Measurements from ENCODE around the gene JAKMIP2. TPM values are rescaled to one million over a fixed set of nuclear protein-coding genes. Genes with fewer than 3 reads are reported as not detected.

JAKMIP2 gene
- polyA plus RNA-seq, 1 of the 3 experiments (the other 2 are of a cell fraction), result 2.1 TPM

- Histone ChIP-seq H3K9me2 (no peaks in the 10 kb centered on the region), H3K4me1 (ENCODE audit: control insufficient read depth in 1 of 2, insufficient read depth in 2 of 2, low read depth in 1 of 2, low read length in 1 of 2) (peaks cover 0 to 15% of the 10 kb centered on the region in 2 experiments; a peak in 1 of 4 replicates), H2AFZ (ENCODE audit: low read depth) (no peak overlapping the region), H3K4me3 (ENCODE audit: low read depth in 2 of 2, low read length in 1 of 2) (no peak overlapping the region), H4K20me1 (ENCODE audit: insufficient read depth) (no peaks in the 10 kb centered on the region), H3K27me3 (ENCODE audit: insufficient read depth) (no peaks in the 10 kb centered on the region), H3K4me2 (no peak overlapping the region), H3K79me2 (ENCODE audit: insufficient read depth) (no peaks in the 10 kb centered on the region), H3K9ac (no peak overlapping the region), H3F3A (replicated peaks; ENCODE audit: insufficient read depth) (no peaks in the 10 kb centered on the region), H3K36me3 (replicated peaks in 1 of 2; ENCODE audit: control insufficient read depth in 1 of 2, insufficient read depth in 2 of 2, low read length in 1 of 2) (no peaks in the 10 kb centered on the region), H3K9me3 (no peaks in the 10 kb centered on the region), H3K27ac (ENCODE audit: low read depth in 2 of 2, low read length in 1 of 2) (no peak overlapping the region)
- WGBS (ENCODE audit: low lambda C conversion rate), result 32% methylated on average over 1 of the region's 1 CpG
- DNase-seq, result no peak
- ChIA-PET CTCF (no interaction called here), POLR2A (no interaction called here)
- TF ChIP-seq EZH2phosphoT487 (IDR thresholded peaks at IDR 0.05; ENCODE audit: borderline replicate concordance, low read depth) (no peak), USF1 (IDR thresholded peaks at IDR 0.05; ENCODE audit: borderline replicate concordance, low read depth) (no peak), JUND (IDR thresholded peaks at IDR 0.05) (no peak), NFIC (IDR thresholded peaks at IDR 0.05; ENCODE audit: borderline replicate concordance) (no peak), MEF2A (IDR thresholded peaks at IDR 0.05; ENCODE audit: borderline replicate concordance, low read depth) (no peak), RXRA (IDR thresholded peaks at IDR 0.05; ENCODE audit: borderline replicate concordance, low read depth) (no peak), NRF1 (IDR thresholded peaks at IDR 0.05; ENCODE audit: low read depth, low read length) (no peak), TAF1 (IDR thresholded peaks at IDR 0.05; ENCODE audit: borderline replicate concordance, low read depth, low read length) (no peak), TCF12 (IDR thresholded peaks at IDR 0.05) (no peak), POLR2AphosphoS5 (IDR thresholded peaks at IDR 0.05; ENCODE audit: low read depth, low read length) (no peak), CHD2 (IDR thresholded peaks at IDR 0.05; ENCODE audit: low read length, partially characterized antibody) (no peak), USF2 (IDR thresholded peaks at IDR 0.05; ENCODE audit: borderline replicate concordance, low read depth, low read length) (no peak), PBX3 (IDR thresholded peaks at IDR 0.05) (no peak)
- TF ChIP-seq, protein P1, sequence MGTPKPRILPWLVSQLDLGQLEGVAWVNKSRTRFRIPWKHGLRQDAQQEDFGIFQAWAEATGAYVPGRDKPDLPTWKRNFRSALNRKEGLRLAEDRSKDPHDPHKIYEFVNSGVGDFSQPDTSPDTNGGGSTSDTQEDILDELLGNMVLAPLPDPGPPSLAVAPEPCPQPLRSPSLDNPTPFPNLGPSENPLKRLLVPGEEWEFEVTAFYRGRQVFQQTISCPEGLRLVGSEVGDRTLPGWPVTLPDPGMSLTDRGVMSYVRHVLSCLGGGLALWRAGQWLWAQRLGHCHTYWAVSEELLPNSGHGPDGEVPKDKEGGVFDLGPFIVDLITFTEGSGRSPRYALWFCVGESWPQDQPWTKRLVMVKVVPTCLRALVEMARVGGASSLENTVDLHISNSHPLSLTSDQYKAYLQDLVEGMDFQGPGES (IDR thresholded peaks at IDR 0.05; ENCODE audit: low read depth, low read length), result no peak
- TF ChIP-seq, protein P2, sequence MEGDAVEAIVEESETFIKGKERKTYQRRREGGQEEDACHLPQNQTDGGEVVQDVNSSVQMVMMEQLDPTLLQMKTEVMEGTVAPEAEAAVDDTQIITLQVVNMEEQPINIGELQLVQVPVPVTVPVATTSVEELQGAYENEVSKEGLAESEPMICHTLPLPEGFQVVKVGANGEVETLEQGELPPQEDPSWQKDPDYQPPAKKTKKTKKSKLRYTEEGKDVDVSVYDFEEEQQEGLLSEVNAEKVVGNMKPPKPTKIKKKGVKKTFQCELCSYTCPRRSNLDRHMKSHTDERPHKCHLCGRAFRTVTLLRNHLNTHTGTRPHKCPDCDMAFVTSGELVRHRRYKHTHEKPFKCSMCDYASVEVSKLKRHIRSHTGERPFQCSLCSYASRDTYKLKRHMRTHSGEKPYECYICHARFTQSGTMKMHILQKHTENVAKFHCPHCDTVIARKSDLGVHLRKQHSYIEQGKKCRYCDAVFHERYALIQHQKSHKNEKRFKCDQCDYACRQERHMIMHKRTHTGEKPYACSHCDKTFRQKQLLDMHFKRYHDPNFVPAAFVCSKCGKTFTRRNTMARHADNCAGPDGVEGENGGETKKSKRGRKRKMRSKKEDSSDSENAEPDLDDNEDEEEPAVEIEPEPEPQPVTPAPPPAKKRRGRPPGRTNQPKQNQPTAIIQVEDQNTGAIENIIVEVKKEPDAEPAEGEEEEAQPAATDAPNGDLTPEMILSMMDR (IDR thresholded peaks at IDR 0.05), result no peak
- TF ChIP-seq, protein P3, sequence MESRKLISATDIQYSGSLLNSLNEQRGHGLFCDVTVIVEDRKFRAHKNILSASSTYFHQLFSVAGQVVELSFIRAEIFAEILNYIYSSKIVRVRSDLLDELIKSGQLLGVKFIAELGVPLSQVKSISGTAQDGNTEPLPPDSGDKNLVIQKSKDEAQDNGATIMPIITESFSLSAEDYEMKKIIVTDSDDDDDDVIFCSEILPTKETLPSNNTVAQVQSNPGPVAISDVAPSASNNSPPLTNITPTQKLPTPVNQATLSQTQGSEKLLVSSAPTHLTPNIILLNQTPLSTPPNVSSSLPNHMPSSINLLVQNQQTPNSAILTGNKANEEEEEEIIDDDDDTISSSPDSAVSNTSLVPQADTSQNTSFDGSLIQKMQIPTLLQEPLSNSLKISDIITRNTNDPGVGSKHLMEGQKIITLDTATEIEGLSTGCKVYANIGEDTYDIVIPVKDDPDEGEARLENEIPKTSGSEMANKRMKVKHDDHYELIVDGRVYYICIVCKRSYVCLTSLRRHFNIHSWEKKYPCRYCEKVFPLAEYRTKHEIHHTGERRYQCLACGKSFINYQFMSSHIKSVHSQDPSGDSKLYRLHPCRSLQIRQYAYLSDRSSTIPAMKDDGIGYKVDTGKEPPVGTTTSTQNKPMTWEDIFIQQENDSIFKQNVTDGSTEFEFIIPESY (IDR thresholded peaks at IDR 0.05; ENCODE audit: borderline replicate concordance, low read depth), result no peak
- TF ChIP-seq, protein P4, sequence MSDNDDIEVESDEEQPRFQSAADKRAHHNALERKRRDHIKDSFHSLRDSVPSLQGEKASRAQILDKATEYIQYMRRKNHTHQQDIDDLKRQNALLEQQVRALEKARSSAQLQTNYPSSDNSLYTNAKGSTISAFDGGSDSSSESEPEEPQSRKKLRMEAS (IDR thresholded peaks at IDR 0.05; ENCODE audit: low read depth), result no peak
Measured at GRCh38 chr5:147733075-147733474, 49.5 kb downstream of the JAKMIP2 start.
